Breast epithelium (tissue), 3 donors: Measurements from ENCODE around the gene REPIN1.

ENCODE experiments used
- POLR2A ChIP-seq: fragments of 450-650 bp; IDR thresholded peaks from one replicate; pipeline ENCODE4 v1.6.1; 2016; ENCODE audit warnings: antibody characterized with exemption, mild to moderate bottlenecking, moderate library complexity
- POLR2AphosphoS5 ChIP-seq, 3 donors: sonication (generic); formaldehyde crosslinking; IDR thresholded peaks; one replicate each; pipeline ENCODE4 v1.6.1; 2017; ENCODE audit warnings: antibody characterized with exemption in 3 of 3
- TF ChIP-seq, protein P1 (sequence below), 3 donors: fragments of 450-650 bp; IDR thresholded peaks; one replicate each; pipeline ENCODE4 v1.5.1; 2016 to 2017; ENCODE audit warnings: antibody characterized with exemption in 3 of 3, mild to moderate bottlenecking in 3 of 3, moderate library complexity in 3 of 3

DNA sequence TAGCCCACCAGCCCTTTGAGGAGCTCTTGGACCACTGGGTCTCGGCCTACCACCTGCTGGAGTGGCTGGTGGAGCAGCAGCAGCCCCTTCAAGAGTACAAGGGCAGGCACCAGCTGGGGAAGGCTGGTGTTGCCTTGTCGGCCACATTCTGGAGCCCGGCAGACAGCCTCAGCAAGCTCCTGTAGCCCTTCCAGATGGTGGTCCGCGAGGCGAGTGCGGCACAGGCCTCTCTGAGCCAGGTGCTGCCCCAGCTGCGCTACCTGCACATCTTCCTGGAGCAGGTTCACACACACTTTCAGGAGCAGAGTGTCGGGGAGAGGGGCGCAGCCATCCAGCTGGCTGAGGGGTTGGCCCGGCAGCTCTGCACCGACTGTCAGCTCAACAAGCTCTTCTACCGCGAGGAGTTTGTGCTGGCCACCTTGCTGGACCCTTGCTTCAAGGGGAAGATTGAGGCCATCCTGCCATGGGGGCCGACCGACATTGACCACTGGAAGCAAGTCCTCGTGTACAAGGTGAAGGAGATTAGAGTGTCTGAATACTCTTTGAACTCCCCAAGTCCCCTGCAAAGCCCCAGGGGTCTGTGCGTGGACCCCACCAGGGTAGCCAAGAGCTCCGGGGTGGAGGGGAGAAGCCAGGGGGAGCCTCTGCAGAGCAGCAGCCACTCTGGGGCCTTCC, 38.3 kb upstream of the REPIN1 start:
- TF ChIP-seq, protein P1, sequence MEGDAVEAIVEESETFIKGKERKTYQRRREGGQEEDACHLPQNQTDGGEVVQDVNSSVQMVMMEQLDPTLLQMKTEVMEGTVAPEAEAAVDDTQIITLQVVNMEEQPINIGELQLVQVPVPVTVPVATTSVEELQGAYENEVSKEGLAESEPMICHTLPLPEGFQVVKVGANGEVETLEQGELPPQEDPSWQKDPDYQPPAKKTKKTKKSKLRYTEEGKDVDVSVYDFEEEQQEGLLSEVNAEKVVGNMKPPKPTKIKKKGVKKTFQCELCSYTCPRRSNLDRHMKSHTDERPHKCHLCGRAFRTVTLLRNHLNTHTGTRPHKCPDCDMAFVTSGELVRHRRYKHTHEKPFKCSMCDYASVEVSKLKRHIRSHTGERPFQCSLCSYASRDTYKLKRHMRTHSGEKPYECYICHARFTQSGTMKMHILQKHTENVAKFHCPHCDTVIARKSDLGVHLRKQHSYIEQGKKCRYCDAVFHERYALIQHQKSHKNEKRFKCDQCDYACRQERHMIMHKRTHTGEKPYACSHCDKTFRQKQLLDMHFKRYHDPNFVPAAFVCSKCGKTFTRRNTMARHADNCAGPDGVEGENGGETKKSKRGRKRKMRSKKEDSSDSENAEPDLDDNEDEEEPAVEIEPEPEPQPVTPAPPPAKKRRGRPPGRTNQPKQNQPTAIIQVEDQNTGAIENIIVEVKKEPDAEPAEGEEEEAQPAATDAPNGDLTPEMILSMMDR (IDR thresholded peaks at IDR 0.05): no peak
- TF ChIP-seq POLR2A: no peak
- TF ChIP-seq POLR2AphosphoS5 (IDR thresholded peaks at IDR 0.05): no peak
